K562 (cell line): Measurements from ENCODE around the gene IGFBP4. TPM values are rescaled to one million over a fixed set of nuclear protein-coding genes. Genes with fewer than 3 reads are reported as not detected.

Experiments used
- AFF4 ChIP-seq: sonication (generic); formaldehyde crosslinking; IDR thresholded peaks from 2 replicates; pipeline ENCODE4 v1.8.0; 2023; ENCODE audit warnings: mild to moderate bottlenecking, missing genetic modification reagents
- CCAR2 ChIP-seq: fragments of 200-400 bp; formaldehyde crosslinking; IDR thresholded peaks from 2 replicates; pipeline ENCODE4 v1.6.1; 2017; ENCODE audit warnings: mild to moderate bottlenecking, low read depth, low read length
- DLX4 ChIP-seq: fragments of 250-450 bp; sonication (Bioruptor Pico); IDR thresholded peaks from 2 replicates; pipeline ENCODE4 v1.6.1; 2021; ENCODE audit warnings: mild to moderate bottlenecking
- EP400 ChIP-seq: fragments of 450-650 bp; IDR thresholded peaks from 2 replicates; pipeline ENCODE4 v1.6.1; 2017; ENCODE audit warnings: antibody characterized with exemption, mild to moderate bottlenecking, moderate library complexity
- HES1 ChIP-seq: fragments of 450-650 bp; IDR thresholded peaks from 2 replicates; pipeline ENCODE4 v1.6.1; 2016; ENCODE audit warnings: low read depth, mild to moderate bottlenecking, moderate library complexity
- NKRF ChIP-seq: fragments of 450-650 bp; IDR thresholded peaks from 2 replicates; pipeline ENCODE4 v1.6.1; 2016; ENCODE audit warnings: borderline replicate concordance
- PATZ1 ChIP-seq: fragments of 250-450 bp; sonication (Bioruptor Pico); IDR thresholded peaks from 2 replicates; pipeline ENCODE4 v1.5.0; 2020; ENCODE audit warnings: mild to moderate bottlenecking, borderline replicate concordance
- PREB ChIP-seq: sonication (generic); formaldehyde crosslinking; IDR thresholded peaks from 2 replicates; pipeline ENCODE4 v1.8.1; 2023; ENCODE audit warnings: mild to moderate bottlenecking, missing genetic modification reagents
- PURB ChIP-seq: sonication (generic); formaldehyde crosslinking; IDR thresholded peaks from 2 replicates; pipeline ENCODE4 v1.9.0; 2021; ENCODE audit warnings: low read depth, mild to moderate bottlenecking, missing genetic modification reagents
- RNF219 ChIP-seq: fragments of 250-450 bp; sonication (Bioruptor Pico); IDR thresholded peaks from 2 replicates; pipeline ENCODE4 v1.5.0; 2022; ENCODE audit warnings: mild to moderate bottlenecking
- ZNF274 ChIP-seq: IDR thresholded peaks from 2 replicates; pipeline ENCODE4 v1.6.1; 2011; ENCODE audit warnings: low read depth, mild to moderate bottlenecking, low read length, moderate library complexity, borderline replicate concordance
- ZNF316 ChIP-seq: fragments of 450-650 bp; IDR thresholded peaks from 2 replicates; pipeline ENCODE4 v1.6.1; 2016
- polyA plus RNA-seq, 8 experiments: library from polyadenylated mRNA; depleted of rRNA in 4 of 8; stranded (reverse) in 5 of 8; unstranded in 3 of 8; fragments of >200 nt; fragmentation: Nextera tagmentation in 2 of 8; fragmentation: Illumina TruSeq in 1 of 8; extraction: Ambion mirVana in 2 of 8; extraction: Trizol in 1 of 8; gene quantifications; 2 replicates each; pipeline versions ENCODE4 v1.2.1 to v1.2.3, GENCODE V29; 2011 to 2014; ENCODE audit warnings: inconsistent platforms in 1 of 8, missing spikeins in 1 of 8
- total RNA-seq, 7 experiments: library from RNA; depleted of rRNA in 6 of 7; stranded (reverse); fragments of >200 nt in 6 of 7; fragmentation: Illumina TruSeq in 2 of 7; extraction: Trizol in 2 of 7; gene quantifications; 2 replicates each; pipeline versions ENCODE4 v1.2.1 to v1.2.3, GENCODE V29; 2011 to 2021; ENCODE audit warnings: low replicate concordance in 1 of 7

Gene IGFBP4
- total and polyA plus RNA-seq, 9 of the 15 experiments (the other 6 are each of a cell fraction or from before 2014, with no cell fraction given) = 8.8 to 99.8 (median 18.6) TPM

GRCh38 chr17:40437095-40437732 is 6.0 kb upstream of the IGFBP4 start (continued):
- TF ChIP-seq PREB (no peak), ZNF274 (no peak), DLX4 (no peak), ZNF316 (no peak), NKRF (no peak), PATZ1 (CRISPR knock-in tag) (no peak), CCAR2 (no peak), PURB (no peak), EP400 (no peak; the same call in 1 of the 2 replicates), AFF4 (no peak), RNF219 (no peak), HES1 (no peak)
